SHP77 (cell line): ENCODE measurements around the gene MCTP1.
"Not testable (repeated sequence)": the region's sequence is repeated elsewhere in the genome, so short reads cannot be mapped to it uniquely, and the experiment has no call there.

Experiments
- DNase-seq, 2 experiments: peaks; one replicate each; lab custom pipeline; 2025; lab: John Stamatoyannopoulos, UW

The MCTP1 gene

GRCh38 chr5:94959279-94959678 is 325.6 kb downstream of the MCTP1 start:
- DNase-seq = not testable (repeated sequence)

DNA sequence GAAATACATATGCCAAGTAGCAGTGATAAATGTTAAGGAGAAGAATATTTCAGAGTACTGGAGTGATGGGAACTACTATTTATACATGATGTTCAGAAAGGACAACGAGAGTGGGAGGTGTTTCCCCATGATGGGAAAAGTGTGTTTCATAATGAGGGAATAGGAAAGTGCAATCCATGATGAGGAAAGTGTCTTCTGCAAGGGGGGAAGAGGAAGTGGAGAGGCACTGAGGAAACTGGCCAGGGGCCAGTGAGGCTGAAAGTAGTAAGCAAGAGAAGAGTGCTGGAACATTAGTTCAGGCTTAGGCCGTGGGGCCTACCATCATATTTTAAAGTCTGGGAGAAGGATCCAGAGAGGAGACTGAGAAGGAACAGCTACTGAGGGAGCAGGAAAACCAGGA is 339.2 kb downstream of the MCTP1 start:
- DNase-seq = no peak

- no peak for DNase-seq
Measured at GRCh38 chr5:94944160-94944559, 340.7 kb downstream of the MCTP1 start.

DNA sequence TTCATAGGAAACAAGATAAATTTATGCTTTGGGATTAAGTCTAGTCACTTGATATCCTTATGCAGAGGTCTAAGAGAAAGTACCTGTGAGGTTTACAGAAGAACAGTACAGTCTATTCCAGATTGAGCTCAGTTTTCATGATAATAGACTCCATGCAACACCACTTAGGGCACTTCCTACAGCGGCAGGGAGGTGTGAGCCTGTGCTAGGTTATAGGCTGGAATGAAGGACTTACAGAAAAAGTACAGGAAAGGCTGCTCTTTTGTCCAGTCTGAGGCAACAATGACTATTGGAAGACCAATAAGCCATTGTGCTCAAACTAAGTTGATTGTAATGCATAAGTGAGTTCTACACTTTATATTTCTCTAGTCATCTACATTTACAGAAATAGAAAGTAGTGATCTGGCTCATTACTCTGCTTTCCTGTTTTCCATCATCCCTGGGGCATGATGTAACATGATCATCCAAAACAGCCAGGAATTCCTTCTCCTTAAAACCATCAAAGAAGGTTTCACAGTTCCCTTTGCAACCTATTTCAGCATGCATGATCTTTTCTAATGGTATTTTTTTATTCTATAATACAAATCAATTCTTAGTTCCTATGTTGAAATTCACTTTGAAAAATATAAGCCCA is 343.7 kb downstream of the MCTP1 start:
- DNase-seq = no peak

DNA sequence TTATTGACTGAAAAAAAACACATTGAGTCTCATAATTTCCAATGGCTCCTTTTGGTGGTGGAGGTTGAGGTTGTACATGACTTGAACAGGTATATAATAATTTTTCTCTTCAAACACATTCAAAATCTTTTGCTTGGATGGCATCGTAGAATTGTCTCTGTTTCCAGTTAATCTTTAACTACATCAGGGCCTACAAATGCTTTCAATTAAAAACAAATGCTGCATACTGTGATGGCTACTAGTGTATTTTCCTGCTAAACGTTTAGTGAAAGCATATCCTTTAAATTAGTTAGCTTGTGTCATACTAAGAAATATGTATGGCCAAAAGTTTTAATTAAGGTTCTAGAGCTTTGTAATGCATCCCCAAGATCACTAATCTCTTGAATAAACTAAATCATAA is 352.6 kb downstream of the MCTP1 start:
- no peak for DNase-seq

DNA sequence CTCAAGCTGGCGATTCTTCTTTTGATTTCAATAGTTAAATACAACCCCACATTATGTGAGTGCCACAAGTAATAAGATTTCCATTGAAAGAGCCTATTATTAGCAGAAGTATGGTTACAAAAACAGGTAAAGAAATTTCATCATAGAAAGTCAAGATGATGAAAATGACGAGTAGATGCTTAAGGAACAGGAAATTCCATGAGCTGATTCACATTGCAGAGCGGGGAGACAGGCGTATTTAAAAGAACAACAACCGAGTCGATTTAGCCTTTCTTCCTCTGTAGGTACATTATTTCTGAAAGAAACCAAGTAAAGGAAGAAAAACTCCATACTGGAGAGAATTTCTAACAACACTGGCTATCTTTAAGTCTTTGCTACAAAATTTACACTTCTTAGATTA is 356.0 kb downstream of the MCTP1 start:
- DNase-seq = no peak

GRCh38 chr5:94920570-94920969 is 364.3 kb downstream of the MCTP1 start:
- DNase-seq = no peak

GRCh38 chr5:94916619-94917018 is 368.3 kb downstream of the MCTP1 start:
- no peak for DNase-seq

DNA sequence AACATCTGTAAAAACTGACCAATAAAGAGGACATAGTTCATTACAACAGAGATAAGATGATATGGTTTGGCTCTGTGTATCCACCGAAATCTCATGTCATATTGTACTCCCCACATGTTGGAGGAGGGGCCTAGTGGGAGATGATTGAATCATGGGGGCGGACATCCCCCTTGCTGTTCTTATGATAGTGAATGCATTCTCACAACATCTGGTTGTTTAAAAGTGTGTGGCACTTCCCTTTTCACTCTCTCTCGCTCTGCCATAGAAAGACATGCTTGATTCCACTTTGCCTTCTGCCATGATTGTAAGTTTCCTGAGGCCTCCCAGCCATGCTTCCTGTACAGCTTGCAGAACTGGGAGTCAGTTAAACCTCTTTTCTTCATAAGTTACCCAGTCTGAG is 373.6 kb downstream of the MCTP1 start:
- DNase-seq = no peak

DNA sequence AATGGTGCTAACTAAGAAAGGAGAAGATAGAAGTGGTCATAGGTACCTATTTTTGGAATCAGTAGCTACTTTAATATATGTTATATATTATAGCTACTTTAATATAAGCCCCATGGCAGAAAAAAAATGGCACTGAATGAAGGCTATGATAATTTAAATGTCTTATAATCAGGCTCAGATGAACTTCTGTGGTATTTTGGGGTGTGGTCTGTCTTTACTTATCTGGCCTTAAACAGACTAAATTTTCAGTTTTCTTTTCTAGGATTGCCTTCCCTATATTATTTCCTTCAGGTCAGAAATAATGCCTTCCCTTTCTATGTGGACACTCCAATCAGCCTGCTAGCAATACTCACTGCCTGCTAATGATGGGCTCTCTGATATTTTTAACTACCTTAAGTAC is 374.2 kb downstream of the MCTP1 start:
- no peak for DNase-seq

DNA sequence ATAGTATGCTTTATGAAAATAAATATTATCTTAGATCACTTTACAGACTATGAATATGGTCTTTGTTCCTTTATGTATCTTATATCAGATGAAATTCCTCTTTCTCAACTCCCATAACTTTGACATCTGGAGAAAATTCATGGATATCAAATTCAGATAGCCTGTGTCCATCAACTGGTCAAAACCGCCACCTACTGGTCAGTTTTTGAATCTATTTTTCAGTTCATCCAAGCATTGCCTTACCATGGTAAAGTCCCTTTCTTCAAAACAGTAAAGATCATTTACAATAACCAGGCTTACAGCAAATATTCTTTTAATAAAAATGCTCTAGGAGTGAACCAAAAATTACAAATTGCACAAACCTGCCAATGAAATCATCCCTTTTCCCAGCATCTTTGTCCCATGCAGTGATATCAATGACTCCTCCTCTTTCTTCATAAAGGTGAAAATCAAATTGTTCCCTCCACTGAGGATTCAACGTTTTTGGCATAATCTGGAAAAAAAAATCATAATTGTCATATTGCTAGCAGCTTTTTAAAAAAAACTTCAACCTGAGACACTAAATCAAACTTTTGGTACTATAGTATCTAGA is 375.9 kb downstream of the MCTP1 start:
- DNase-seq = peak; percentile 5 to 24

DNA sequence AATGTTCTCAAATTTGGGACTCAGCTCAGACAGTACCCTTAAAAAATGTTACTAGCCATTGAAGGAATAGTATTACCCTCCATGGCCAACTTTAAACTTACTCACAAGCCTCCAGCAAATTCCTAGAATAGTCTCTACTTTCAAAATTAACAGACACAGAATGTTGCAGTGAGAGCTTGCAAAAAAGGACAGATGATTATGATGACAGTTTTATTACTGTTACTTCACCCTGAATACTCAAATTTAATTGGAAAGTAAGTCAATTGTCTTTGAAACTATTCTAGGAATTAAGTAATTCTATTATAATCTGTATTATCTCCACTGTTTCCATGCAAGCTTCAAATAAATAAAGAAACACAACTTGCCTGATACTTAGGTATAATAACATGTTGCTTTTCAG is 378.1 kb downstream of the MCTP1 start:
- no peak for DNase-seq

GRCh38 chr5:94903726-94904125 is 381.2 kb downstream of the MCTP1 start:
- DNase-seq = no peak

- no peak for DNase-seq
Measured at GRCh38 chr5:94901191-94901979, 383.5 kb downstream of the MCTP1 start.

DNA sequence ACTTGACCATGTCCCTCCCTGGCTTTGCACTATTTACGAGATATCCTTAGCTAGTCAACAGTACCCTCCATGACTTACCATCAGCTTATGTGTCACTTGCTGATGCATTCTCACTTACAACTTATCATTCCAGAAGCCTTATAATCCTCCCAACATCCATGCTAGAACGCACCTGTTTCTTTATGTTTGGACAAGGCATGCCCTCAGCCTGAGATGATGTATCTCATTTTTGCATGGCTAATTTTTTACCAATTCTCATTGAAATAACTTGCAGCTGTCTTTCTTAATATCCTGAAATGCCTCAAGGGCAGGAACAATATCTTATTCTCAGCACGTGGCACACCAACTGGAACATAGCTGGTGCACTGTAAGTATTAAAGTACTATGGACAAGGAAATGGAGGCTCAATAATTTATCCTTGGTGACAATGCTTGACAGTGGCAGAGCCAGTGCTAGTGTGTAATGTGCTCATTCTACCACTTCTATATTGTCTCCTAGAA is 384.8 kb downstream of the MCTP1 start:
- DNase-seq = no peak

- DNase-seq = peak; percentile 43 to 63
Measured at GRCh38 chr5:94893412-94894135, 391.3 kb downstream of the MCTP1 start.

DNA sequence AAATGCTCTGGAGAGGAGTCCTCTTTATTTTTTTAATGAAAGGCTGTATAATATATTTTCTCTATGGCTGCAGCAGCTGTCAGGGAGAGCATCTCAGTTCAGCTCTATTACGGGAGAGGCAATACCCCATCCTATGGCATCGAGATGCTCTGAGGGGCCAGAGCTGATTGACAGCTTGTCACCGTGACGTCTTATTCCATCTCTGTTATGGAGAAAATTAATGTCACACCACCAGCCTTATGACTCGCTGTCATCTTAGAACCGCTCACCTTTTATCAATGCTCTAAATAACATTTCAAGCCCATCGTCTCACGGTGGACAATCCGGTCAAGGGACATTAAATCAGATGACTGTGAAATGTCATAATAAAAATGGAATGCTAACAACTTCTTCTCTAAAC is 392.9 kb downstream of the MCTP1 start:
- no peak for DNase-seq

DNA sequence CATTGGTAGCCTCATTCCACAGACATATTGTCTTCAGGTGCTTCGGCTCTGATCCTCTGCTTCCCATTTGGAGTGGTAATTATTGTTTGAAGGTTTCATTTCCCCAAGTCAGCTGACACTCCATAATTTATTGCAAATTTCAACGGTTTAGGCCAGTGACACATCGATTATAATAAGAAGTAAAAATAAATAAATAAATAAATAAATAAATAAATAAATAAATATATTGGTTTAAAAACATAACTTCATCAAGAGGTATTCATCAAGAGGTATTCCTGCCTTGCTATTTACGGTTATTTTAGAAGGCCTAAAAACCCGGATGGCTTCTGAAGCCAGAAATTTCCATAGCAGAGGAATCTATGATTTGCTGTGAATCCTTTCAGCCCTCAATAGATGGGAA is 393.3 kb downstream of the MCTP1 start:
- DNase-seq = no peak

DNA sequence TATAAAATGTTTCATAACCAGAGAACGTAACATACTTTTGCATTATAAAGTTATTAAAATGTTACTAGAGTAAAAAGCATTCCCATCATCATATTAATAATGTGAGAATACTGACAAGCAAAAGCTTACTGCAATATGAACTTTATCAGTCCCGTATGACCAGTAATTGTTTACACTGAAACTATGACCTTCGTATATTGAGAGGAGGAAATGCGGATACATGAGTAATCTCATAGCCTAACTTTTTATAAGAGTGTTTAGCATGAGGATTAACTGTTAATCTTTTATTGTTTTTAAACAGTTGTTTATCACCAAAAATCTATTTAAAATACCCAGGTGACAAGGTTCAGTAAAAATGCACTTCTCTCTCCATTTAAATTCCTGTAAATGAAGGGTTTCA is 394.0 kb downstream of the MCTP1 start:
- DNase-seq = no peak

DNA sequence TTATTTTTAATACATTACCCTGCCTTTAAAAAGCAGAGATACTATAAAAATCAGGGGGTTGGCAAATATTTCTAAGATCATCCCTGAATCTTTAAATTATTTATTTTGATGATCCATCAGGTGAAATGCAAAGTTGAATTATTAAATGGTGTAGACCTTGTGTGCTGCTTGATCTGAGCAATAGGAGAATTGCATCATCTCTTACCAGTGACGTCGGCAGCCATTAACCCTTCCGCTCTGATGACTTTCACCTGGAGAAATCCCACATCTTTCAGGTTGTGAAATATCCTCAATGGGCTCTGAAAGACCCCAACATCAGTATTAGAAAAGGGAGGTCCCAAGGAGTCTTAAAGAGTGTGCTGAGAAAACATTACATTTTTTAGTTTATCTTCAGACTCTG is 396.2 kb downstream of the MCTP1 start:
- DNase-seq = no peak

- no peak for DNase-seq
Measured at GRCh38 chr5:94885931-94886330, 399.0 kb downstream of the MCTP1 start.

DNA sequence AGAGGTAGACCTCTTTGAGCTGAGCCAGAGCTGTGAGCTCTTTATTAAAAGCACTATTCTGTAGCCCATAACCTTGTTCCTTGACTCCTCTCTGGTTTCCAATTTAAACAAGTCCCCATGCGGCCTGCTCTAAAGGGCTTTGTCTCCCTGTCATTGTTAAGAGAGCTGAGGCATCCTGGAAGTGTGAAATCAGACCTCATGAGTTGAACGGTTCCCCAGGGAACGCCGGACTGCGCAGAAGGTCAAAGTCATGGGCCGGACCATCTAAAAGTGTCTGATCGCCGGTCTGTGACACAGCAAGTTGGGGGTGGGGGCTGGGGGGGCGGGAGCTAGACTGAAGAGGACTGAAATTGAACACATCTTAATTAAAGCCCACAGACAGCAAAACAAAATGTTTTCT is 400.6 kb downstream of the MCTP1 start:
- no peak for DNase-seq

- no peak for DNase-seq
Measured at GRCh38 chr5:94872526-94872925, 412.4 kb downstream of the MCTP1 start.
